ENCODE measurements around the gene ZFP36L1. TPM values are rescaled to one million over a fixed set of nuclear protein-coding genes. Genes with fewer than 3 reads are reported as not detected.

The ZFP36L1 gene
- total and polyA plus RNA-seq, 2 experiments from 2014 or later: 219 to 1,327 TPM

DNA sequence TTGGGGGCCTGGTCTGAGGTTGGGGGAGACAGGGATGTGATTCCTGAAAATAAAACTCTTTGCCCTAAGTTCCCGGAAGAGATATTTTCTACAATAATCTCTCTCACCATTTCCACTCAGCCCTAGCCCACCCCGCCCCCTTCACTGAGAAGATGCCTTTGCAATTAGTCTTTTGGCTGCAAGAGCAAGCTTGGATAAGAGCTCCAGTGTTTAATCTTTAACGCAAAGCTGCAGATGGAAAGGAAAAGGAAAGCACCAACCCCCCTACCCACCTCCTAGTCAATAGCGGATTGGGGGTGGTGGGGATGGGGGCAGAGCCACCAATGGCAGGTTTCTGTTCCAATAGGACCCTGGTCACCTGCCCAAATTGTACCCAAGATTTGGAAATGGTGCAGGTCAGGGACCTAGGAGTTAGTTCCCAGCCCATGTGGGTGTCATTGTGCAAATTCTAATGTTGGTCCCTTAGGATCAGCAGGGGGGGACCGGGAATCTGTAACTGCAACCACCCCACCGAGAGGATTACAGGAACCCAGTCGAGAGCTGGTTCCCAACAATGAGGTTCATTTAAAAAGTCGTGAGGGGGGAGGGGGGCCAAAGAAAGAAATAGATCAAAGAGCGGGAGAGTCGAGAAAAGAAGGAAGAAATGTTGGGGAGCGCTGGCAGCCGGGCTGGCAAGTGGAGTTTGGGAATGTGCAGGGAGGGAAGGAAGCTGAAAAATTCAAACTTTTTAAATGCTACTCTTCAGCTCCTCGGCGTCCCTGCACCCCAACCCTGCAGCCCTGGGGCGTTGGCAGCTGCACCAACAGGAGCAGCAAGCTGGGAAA is 1.6 kb downstream of the ZFP36L1 start:
- Histone ChIP-seq H3K4me1 (ENCODE audit: low read depth) (peaks cover 28% of the 10 kb centered on the region), H3K4me3 (peak overlapping the region; percentile 77), H3K27ac (peak overlapping the region; percentile 98), H3K36me3 (peaks cover 43% of the 10 kb centered on the region), H3K9me3 (ENCODE audit: low read depth) (no peaks in the 10 kb centered on the region), H3K27me3 (no peaks in the 10 kb centered on the region)
- TF ChIP-seq, protein P1, sequence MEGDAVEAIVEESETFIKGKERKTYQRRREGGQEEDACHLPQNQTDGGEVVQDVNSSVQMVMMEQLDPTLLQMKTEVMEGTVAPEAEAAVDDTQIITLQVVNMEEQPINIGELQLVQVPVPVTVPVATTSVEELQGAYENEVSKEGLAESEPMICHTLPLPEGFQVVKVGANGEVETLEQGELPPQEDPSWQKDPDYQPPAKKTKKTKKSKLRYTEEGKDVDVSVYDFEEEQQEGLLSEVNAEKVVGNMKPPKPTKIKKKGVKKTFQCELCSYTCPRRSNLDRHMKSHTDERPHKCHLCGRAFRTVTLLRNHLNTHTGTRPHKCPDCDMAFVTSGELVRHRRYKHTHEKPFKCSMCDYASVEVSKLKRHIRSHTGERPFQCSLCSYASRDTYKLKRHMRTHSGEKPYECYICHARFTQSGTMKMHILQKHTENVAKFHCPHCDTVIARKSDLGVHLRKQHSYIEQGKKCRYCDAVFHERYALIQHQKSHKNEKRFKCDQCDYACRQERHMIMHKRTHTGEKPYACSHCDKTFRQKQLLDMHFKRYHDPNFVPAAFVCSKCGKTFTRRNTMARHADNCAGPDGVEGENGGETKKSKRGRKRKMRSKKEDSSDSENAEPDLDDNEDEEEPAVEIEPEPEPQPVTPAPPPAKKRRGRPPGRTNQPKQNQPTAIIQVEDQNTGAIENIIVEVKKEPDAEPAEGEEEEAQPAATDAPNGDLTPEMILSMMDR (IDR thresholded peaks at IDR 0.05; ENCODE audit: low read depth, low read length): no peak
- DNase-seq (ENCODE audit: low read depth in 1 of 2, low spot score in 1 of 2): peak in 1 of 2 donors; percentile 54

DNA sequence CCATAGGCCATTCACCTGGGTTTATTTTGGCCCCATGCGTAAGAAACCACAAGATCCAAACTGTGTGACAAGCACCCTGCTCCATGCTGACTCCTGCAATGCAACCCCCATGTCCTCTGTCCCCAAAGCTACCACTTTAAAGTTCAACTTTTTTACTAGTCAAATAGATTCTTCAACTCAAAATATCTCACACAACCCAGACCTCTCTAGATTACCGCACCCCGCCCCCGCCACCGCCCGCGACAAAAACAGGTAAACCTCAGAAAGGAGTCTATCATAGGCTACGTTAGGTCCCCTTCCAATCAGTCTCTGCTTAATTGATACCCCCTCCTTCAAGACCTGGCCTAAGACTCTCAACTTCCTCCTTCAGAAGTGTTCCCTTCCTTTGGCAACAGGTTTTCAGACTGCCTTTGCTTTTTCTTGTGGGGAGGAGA is 2.2 kb downstream of the ZFP36L1 start:
- Histone ChIP-seq H3K4me3 (peak overlapping the region; percentile 77), H3K27ac (peak overlapping the region; percentile 98), H3K36me3 (peaks cover 43% of the 10 kb centered on the region), H3K27me3 (no peaks in the 10 kb centered on the region), H3K9me3 (ENCODE audit: low read depth) (no peaks in the 10 kb centered on the region), H3K4me1 (ENCODE audit: low read depth) (peaks cover 26% of the 10 kb centered on the region)
- TF ChIP-seq, protein P1 (IDR thresholded peaks at IDR 0.05; ENCODE audit: low read depth, low read length): no peak
- DNase-seq (ENCODE audit: low read depth in 1 of 2, low spot score in 1 of 2): peak in 1 of 2 donors; percentile 43

DNA sequence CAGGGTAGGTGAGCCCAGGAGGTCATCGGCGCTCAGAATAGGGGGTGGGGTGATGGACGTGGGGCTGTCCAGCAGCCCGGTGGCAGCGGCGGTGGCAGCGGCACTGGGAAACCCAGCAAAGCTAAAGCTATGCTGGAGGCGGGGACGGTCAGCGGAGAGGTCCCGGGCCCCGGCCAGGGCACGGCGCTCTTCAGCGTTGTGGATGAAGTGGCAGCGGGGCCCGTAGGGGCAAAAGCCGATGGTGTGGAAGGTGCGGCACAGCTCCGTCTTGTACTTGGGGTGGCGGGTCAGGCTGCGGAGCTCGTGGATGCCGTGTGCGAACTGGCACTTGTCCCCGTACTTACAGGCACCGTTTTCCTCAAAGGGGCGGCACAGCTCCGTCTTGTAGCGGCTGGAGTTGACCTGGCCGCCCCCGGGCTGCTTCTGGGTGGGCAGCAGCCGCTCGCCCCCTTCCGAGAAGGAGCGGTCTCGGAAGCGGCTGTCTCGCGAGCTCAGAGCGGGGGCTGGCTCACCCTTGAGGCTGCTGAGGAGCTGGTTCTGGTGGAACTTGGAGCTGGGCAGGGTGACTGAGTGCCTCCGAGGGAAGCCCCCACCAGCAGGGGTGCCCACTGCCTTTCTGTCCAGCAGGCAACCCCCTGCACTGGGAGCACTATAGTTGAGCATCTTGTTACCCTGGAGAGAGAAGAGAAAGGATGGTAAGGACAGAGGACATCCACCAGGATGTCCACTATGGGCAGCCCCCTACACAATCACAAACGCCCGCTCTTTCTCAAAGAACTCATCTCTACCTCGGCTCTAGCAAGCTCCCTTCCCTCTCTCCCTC is 2.8 kb downstream of the ZFP36L1 start:
- peak in 1 of 2 donors; percentile 52 for DNase-seq (ENCODE audit: low read depth in 1 of 2, low spot score in 1 of 2)
- Histone ChIP-seq H3K36me3 (peaks cover 43% of the 10 kb centered on the region), H3K4me1 (ENCODE audit: low read depth) (peaks cover 26% of the 10 kb centered on the region), H3K9me3 (ENCODE audit: low read depth) (no peaks in the 10 kb centered on the region), H3K27ac (peak overlapping the region; percentile 98), H3K4me3 (peak overlapping the region; percentile 77), H3K27me3 (no peaks in the 10 kb centered on the region)
- TF ChIP-seq, protein P1 (IDR thresholded peaks at IDR 0.05; ENCODE audit: low read depth, low read length): no peak

DNA sequence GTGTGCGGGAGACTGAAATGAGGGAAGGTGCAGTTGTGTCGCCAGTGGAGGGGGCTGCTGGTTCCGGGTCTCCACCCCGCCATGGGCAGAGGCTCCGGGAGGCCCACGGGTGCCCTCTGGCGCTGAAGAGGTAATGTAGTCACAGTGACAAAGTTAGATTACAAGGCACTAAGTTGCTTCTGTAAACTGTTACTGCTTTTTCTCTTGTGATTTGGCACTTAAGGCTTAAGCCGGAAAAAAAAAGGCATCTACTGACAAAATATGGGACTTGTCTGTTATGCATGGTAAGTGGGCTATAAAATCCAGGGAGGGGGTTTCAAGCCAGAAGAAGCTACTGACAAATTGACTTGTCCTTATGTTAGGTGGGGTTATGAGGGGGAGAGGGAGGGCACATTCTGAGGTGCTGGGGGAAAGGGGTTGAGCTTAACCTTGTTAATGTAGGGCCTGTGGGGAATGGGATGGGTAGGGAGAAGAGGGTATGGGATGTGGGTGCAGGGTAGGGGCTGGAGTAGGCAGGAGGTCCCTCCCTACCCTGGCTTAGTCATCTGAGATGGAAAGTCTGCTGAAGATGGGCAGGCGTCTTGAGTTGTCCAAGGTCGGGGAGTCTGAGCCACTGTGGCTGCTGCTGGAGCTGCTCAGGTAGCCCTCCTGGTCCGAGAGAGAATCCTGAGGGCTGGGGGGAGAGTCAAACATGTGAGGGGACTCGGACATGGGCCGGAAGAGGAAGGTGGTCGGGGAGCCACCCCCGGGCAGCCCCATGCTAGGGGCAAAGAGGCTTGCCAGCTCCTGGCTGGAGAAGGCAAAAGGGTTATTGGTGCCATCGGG is 3.7 kb downstream of the ZFP36L1 start:
- peak overlapping the region; percentile 98 for H3K27ac ChIP-seq
- peaks cover 43% of the 10 kb centered on the region for H3K36me3 ChIP-seq
- H3K4me1 ChIP-seq (ENCODE audit: low read depth): peaks cover 26% of the 10 kb centered on the region
- H3K9me3 ChIP-seq (ENCODE audit: low read depth): no peaks in the 10 kb centered on the region
- H3K4me3 ChIP-seq: peak overlapping the region; percentile 77
- no peaks in the 10 kb centered on the region for H3K27me3 ChIP-seq
- TF ChIP-seq, protein P1 (IDR thresholded peaks at IDR 0.05; ENCODE audit: low read depth, low read length): peak; percentile 69
- peak; percentile 64 to 82 for DNase-seq (ENCODE audit: low read depth in 1 of 2, low spot score in 1 of 2)
